GM19452 (cell line): ENCODE results near the gene CMIP.
A peak's percentile ranks its signal among the peaks of the same experiment; 100 is the strongest.

Source experiments
- ATAC-seq: cut with Tn5 transposase; IDR thresholded peaks from one replicate; pipeline ENCODE4 v1.9.1; 2021; ENCODE audit not compliant: unreplicated experiment

Gene CMIP

GRCh38 chr16:81461243-81461642, 16.6 kb downstream of the CMIP start:
- no peak for ATAC-seq

- no peak for ATAC-seq
Observed at GRCh38 chr16:81461766-81462165, 17.2 kb downstream of the CMIP start.

- no peak for ATAC-seq
Observed at GRCh38 chr16:81462683-81463082, 18.1 kb downstream of the CMIP start.

GRCh38 chr16:81463296-81463890, 18.8 kb downstream of the CMIP start:
- no peak for ATAC-seq

- ATAC-seq = no peak
Observed at GRCh38 chr16:81464279-81464678, 19.7 kb downstream of the CMIP start.

GRCh38 chr16:81465375-81465943, 20.9 kb downstream of the CMIP start:
- ATAC-seq = no peak

- no peak for ATAC-seq
Observed at GRCh38 chr16:81466356-81466980, 21.9 kb downstream of the CMIP start.

- ATAC-seq = no peak
Observed at GRCh38 chr16:81467072-81467471, 22.5 kb downstream of the CMIP start.

GRCh38 chr16:81467815-81468214, 23.2 kb downstream of the CMIP start:
- no peak for ATAC-seq

- ATAC-seq = no peak
Observed at GRCh38 chr16:81468269-81468902, 23.8 kb downstream of the CMIP start.

GRCh38 chr16:81469183-81469677, 24.6 kb downstream of the CMIP start:
- no peak for ATAC-seq

- ATAC-seq = peak; percentile 88
Observed at GRCh38 chr16:81469710-81470535, 25.3 kb downstream of the CMIP start.

GRCh38 chr16:81470796-81471636, 26.4 kb downstream of the CMIP start:
- ATAC-seq = no peak

GRCh38 chr16:81471882-81472281, 27.3 kb downstream of the CMIP start:
- no peak for ATAC-seq

GRCh38 chr16:81472391-81472790, 27.8 kb downstream of the CMIP start:
- ATAC-seq = no peak

- no peak for ATAC-seq
Observed at GRCh38 chr16:81473066-81473488, 28.5 kb downstream of the CMIP start.

GRCh38 chr16:81473558-81473957, 28.9 kb downstream of the CMIP start:
- no peak for ATAC-seq

GRCh38 chr16:81473969-81474959, 29.7 kb downstream of the CMIP start:
- no peak for ATAC-seq
